NT2/D1 (cell line): ENCODE results near the gene SKAP1.

Source experiments
- SUZ12 ChIP-seq: IDR thresholded peaks from 2 replicates; pipeline ENCODE4 v1.6.1; 2011; ENCODE audit not compliant: insufficient read length, insufficient read depth; ENCODE audit errors: extremely low read depth
- YY1 ChIP-seq: IDR thresholded peaks from 2 replicates; pipeline ENCODE4 v1.6.1; 2011; ENCODE audit not compliant: insufficient read length, insufficient read depth

- TF ChIP-seq YY1 (no peak), SUZ12 (no peak)
These were observed 9.2 kb downstream of the SKAP1 start for GRCh38 chr17:48420823-48421222.
